HG03066 (cell line): Measurements from ENCODE around the gene FGGY.
"Not testable (repeated sequence)": the region's sequence is repeated elsewhere in the genome, so short reads cannot be mapped to it uniquely, and the experiment has no call there.

Experiments
- ATAC-seq: cut with Tn5 transposase; IDR thresholded peaks from one replicate; pipeline ENCODE4 v1.9.1; 2021; ENCODE audit warnings: low read depth; ENCODE audit not compliant: unreplicated experiment

FGGY gene

DNA sequence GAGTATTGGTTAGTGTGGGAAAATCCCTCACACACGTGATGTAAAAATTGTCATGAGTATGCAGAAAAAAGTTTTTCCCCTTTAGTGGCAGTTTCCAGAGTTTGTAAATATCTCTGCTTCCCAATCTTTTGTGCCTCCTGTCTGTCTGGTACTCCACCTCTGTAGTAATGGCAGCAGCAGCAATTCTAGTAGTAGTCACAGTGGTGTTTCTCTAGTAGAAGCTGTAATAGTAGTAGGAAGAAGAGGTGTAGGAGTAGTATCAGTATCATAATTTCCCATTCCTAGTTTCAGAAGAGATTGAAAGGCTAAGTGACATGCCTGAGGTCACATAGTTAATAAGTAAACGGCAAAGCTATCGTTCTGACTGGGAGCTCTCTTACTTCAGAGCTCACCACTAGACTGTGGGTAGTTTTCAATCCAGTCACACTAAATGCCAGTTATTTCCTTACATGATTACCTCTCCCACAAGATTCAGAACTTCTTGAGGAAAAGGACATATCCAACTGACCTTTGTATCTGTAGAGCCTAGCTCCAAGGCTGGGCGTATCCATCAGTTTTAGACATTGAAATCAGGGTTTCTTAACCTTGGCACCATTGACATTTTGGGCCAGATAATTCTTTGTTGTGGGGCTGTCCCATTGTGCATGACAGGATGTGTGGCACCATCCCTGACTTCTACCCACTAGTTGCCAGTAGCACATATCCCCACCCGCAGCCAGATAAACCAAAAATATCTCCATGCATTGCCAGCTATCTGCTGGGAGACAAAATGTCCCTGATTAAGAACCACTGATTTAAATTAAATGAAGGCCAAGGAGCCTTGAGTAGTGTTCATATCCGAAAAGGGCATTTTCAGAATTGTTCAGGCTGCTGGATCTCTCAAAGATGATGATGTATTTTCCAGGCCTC lies 135.9 kb downstream of the FGGY start:
- peak; percentile 98 for ATAC-seq

DNA sequence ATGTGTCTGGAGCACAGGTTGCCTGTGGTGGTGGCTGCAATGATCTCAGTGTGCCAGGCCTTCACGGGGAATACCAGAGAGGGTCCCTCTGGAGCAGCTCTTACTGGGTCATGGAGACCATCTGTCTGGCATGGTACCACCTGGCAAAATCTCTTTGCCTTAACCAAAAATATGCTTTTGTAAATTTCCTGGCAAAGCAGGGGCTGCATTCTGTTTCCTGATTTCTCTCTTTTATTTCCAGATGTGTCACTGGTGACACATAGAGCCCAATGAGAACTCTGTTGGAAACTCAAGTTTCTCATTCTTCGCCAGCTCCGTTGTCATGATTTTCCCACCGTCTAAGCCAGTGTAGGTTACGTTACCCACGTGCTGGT lies 136.5 kb downstream of the FGGY start:
- ATAC-seq = no peak

DNA sequence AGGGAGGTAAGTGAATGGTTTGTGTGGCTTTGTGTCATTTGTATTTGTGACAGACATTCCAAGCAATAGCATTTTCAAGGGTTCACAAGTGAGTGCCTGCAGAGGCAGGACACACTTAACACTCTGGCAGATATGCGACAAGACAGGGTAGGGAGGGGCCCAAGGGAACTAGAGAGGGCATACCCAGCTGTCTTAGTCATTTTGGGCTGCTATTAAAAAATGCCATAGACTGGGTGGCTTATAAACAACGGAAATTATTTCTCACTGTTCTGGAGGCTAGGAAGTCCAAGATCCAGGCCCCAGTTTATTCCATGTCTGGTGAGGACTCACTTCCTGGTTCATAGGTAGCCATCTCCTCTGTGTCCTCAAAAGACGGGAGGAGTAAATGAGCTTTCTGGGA lies 137.4 kb downstream of the FGGY start:
- ATAC-seq = no peak

DNA sequence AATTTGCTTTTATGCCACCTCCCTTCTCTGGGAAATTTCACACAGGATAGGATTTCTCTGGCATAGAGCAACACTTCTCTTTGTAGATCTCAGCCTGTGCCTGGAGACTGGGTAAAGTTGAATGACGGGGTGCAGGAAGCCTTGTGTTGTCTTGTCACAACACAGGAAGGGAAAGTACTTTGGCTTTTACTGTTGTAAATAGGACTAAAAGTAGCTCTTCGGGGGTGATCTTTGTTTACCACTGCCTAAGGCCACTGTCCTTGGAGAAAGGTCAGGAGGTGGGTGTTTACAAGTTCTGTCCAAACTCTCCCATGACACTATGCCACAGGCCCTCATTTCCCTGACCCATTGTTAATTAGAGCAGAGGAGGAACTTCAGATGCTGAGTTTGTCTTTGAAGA lies 139.7 kb downstream of the FGGY start:
- no peak for ATAC-seq

DNA sequence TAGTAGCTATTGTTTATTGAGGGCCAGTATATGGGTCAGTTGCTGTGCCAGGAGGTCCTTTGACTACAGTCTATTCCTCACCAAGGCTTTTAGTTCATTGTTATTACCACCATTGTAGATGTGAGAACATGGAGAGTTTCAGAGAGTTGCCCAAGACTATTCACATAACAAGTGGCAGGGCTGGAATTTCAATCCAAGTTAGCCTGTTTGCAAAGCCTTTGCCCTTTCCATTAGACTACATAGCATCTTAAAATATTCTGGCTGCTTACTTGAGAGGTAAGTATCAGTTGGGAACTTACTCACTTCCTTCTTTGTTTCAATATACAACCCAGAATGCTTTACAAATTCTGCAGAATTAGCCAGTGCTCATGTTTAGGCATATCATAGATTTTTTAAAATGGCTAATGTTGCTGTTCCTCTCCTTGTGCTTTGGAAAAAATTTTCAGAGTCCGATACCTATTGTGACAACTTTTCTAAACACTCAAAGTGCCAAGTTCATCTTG lies 141.2 kb downstream of the FGGY start:
- no peak for ATAC-seq

DNA sequence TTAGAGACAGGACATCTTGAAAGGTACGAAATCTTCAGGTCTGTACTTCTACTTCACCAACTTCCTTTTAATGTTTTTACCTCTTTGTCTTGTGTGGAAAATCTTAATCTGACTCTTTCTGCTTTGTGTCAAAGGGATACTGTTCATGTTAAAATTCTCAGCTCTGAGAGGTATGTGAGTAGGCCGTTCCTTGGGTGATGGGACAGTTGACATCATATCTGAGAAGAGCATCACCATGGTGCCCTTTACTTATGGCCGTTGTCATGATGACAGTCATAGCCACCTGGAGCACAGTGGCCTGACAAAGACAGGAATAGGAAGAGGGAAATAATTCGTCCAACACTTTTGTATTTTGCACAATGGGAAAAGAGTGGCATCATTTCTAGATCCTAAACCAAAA lies 145.6 kb downstream of the FGGY start:
- no peak for ATAC-seq

DNA sequence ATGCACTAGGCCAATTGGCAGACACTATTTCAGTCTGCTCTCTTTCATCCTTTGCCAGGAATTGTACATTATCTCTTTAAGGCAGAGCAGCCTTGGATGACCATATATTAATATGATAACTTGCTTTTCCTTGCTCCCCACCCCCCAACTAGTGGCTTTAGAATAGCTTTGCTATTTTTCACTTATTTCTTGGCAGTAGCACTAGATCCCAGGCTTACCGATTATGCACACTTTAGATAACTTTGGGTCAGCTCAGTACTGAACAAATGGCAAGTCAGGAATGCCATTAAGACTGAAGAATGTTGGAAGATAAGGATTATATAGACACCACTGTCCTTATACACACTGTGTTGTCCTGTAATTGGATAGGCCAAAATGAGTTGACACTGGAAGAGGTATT lies 146.4 kb downstream of the FGGY start:
- ATAC-seq = no peak

DNA sequence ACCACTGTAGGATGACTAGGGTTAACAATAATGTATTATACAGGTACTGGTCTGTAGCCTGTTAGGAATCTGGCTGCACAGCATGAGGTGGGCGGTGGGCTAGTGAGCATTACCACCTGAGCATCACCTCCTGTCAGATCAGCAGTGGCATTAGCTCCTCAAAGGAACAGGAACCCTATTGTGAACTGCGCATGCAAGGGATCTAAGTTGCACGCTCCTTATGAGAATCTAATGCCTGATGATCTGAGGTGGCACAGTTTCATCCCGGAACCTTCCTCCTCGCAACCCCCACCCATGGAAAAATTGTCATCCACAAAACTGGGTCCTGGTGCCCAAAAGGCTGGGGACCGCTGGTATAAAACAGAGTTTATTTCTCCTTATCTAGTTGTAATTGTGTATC lies 147.6 kb downstream of the FGGY start:
- no peak for ATAC-seq

DNA sequence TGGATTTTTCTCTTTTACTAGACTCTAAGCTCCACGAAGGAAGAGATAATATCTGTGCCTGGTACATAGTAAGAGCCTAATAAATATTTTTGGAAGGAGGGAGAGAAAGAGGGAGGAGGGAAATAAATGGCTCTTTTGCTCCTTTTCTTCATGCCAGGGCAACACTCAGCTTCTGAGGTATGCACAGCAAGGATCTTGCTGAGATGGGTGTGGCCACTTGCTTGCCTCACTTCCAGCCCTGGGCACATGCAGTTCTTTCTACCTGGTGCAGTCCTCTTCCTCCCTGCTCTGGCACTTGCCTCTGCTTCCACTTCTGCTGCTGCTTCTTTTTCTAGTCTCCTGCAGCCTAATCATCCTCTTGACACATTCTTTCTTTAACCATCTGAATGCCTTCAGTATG lies 148.1 kb downstream of the FGGY start:
- ATAC-seq = no peak

DNA sequence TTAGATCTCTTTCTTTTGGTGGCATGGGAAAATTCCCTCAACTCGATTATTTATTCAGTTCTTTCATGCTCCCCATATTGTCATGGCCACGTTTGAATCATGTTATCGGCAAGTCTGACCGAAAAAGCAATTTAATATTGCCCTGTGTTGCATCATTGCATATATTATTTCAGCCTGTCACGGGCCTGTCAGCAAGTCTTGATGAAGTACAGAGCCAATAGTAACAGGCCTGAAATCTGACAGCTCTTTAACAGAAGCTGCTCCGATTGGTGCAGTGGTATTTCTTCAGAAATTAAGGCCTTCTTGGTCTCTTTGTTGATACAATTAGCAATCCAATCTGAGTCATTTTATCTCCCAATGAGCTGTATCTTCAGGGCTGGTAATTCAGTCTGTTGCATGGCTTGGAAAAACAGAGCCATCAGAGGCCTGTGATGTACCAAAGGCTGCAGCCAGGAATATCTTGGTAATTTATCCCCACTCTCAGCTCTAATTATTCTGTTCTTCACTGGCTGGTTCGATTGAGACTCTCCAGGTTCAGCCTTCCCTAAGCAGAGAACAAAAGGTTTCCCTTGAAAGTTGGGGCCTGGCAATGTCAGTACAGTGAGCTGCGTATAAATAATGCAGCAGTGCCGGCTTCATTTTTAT lies 149.5 kb downstream of the FGGY start:
- no peak for ATAC-seq

DNA sequence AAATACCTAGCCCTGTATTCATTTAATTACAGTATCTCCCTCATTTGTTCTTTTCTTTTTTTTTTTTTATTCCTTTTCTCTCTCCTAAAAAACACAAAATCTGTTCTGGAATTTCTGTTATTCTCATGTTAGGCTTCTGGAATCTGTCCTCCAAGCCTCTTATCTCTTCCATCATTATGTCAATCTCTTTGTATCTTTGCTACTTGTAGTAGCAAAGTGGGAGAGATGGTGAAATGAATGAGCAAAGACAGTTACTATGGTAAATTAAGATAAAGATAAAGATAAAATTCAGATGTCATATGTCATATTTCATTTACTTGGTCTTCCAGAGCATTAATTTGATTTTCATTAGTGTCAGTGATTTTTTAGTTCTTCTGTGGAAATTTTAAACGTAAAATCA lies 155.1 kb downstream of the FGGY start:
- no peak for ATAC-seq

DNA sequence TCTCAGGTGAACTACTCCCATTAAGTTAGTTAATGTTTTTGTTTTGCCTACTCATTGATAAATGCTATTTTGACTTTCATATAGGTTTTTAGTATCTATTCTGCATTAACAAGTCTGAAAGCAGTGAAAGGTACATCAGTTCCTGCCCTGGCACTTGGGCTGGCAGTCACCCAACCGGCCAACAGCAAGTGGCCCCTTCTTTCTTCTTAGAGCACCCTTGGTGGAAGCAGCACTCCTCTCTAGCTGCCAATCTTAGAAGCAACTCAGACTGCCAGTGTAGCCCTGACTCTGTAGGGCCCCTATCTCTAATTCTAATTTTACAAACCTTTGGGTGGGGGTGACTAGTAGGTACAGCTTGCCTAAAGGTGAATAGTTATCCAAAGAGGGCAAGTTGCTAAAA lies 155.7 kb downstream of the FGGY start:
- ATAC-seq = no peak

DNA sequence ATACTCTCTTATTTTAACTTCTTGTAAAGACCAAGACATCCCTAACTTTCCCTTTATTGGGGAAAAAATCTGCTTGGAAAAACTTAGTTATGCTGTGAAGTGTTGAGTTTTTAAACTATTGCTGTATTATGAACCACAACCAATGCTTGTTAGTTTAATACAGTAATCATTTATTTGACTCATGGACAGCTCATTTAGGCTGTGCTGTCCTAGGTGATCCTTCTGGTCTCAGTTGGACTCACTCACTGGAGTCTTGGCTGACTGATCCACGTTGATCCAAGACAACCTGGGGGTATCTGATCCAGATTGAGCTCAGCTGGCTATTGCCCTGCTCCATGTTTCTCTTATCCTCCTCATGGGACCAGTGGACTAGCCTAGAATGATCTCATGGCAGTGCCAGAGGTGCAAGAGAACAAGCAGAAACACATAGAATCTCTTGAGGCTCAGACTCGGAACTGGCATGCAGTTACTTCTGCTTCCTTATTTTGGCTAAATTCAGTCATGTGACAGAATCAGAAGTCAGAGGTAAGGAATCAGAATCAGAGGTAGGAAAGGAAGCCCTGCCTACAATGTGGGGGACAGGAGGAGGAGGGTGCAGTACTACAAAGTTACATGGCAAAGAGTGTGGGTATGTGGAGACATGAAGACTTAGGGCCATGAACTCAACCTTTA lies 156.5 kb downstream of the FGGY start:
- no peak for ATAC-seq

DNA sequence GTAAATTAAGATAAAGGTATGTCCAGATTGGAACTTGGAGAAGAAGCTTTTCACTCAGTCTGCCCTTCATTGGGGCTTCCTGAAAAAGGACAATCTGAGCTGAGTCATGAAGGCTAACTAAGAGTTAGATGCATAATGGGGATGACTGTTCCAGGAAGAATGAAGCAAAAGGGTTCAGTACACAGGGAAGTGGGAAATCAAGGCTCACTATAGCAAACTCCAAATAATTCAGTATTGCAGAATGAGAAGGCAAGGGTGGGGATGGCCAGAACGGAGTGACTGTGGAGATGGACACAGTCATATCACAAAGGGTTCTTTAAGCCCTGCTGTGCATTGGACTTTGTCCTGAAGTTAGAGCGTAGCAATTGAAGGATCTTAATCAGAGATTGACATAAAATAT lies 158.3 kb downstream of the FGGY start:
- no peak for ATAC-seq

DNA sequence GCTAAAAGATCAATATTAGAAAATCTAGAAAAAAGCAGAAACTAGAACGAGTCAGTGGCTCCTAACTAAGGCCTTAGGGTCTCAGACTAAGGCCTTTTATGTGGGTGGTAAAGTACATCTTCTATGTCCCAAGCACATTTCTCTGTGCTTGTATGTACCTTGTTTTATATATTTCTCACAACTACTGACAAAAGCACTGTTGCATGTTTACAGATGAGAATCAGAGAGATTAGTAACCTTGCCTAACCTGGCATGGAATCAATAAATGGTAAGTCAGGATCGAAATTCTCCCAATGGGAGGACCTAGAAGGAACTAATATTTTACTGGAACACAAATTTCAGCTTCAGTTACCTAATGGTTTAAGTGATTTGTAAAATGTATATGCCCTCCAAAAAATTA lies 160.9 kb downstream of the FGGY start:
- ATAC-seq = no peak

DNA sequence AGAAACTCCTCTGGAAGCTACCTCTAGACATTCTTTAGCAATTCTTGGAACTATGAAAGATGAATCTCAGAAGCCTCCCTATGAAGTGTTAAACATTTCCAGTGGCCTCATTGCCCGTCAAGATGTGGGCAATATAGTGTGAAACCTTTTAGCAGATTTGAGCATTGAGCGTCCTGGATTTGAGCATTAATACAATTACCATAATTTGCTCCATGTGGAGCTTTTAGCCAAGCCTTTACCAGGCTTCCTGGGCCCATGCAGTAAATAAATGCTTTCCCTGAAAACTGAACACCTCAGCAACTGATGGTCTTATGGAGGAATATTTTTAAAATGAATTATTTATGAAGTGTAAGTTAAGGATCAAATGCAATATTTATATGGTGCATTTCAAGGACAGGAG lies 162.0 kb downstream of the FGGY start:
- ATAC-seq = no peak

DNA sequence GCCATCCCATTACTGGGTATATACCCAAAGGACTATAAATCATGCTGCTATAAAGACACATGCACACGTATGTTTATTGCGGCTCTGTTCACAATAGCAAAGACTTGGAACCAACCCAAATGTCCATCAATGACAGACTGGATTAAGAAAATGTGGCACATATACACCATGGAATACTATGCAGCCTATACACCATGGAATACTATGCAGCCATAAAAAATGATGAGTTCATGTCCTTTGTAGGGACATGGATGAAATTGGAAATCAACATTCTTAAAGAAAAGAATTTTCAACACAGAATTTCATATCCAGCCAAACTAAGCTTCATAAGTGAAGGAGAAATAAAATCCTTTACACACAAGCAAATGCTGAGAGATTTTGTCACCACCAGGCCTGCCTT lies 166.0 kb downstream of the FGGY start:
- ATAC-seq = not testable (repeated sequence)

DNA sequence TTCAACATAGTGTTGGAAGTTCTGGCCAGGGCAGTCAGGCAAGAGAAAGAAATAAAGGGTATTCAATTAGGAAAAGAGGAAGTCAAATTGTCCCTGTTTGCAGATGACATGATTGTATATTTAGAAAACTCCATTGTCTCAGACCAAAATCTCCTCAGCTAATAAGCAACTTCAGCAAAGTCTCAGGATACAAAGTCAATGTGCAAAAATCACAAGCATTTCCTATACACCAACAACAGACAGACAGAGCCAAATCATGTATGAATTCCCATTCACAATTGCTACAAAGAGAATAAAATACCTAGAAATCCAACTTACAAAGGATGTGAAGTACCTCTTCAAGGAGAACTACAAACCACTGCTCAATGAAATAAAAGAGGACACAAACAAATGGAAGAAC lies 168.6 kb downstream of the FGGY start:
- not testable (repeated sequence) for ATAC-seq

DNA sequence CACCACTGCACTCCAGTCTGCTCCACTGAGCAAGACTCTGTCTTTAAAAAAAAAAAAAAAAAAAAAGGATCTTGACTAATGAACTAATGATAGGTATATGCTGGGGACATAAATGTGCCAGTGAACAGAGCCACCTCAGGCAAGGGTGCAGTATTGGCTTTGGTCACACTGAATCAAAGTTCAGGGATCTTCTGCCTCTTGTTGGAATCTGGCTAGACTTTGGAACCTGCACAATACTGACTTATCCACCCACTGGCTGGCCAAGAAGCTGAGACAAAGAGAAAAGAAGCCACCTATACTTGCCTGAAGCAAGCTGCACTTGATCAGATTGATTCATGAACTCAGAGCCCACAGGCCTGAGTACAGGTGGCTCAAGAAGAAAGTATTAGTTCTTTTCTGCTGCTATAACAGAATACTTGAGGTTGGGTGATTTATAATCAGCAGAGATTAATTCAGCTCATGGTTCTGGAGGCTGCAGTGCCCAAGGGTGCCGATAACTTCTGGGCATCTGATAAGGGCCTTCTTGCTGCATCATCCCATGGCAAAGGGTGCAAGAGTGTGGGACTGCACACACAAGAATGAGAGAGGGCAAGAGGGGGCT lies 172.0 kb downstream of the FGGY start:
- ATAC-seq = no peak

DNA sequence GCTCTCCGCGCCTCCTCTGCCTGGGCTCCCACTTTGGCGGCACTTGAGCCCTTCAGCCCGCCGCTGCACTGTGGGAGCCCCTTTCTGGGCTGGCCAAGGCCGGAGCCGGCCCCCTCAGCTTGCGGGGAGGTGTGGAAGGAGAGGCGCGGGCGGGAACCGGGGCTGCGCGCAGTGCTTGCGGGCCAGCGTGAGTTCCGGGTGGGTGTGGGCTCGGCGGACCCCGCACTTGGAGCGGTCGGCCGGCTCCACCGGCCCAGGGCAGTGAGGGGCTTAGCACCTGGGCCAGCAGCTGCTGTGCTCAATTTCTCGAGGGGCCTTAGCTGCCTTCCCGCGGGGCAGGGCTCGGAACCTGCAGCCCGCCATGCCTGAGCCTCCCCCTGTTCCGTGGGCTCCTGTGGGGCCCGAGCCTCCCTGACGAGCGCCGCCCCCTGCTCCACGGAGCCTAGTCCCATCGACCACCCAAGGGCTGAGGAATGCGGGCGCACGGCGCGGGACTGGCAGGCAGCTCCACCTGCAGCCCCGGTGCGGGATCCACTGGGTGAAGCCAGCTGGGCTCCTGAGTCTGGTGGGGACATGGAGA lies 175.2 kb downstream of the FGGY start:
- not testable (repeated sequence) for ATAC-seq

DNA sequence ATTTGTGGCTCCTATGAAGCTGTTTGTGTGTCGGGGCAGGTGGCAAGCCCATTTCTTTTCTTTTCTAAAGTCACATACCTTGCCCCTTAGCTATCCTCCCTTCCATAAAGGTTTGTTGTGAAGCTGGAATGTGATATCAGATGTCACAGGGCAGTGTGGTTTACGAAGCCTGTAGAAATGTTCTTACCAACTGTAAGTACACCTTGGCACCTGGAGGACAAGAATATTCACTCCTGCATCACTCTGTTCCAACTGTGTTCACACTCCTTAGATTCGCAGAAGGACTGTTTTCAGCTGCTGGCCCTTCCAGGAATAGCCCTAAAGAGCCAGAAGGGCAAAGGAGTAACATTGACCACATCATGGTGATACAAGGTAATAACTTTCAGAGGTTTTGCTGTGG lies 176.9 kb downstream of the FGGY start:
- no peak for ATAC-seq
